Measurements from ENCODE around the gene LIMS1.
A peak's percentile ranks its signal among the peaks of the same experiment; 100 is the strongest.
"Not testable (repeated sequence)": the region's sequence is repeated elsewhere in the genome, so short reads cannot be mapped to it uniquely, and the experiment has no call there.

Gene LIMS1

GRCh38 chr2:108548208-108549003 is 14.1 kb downstream of the LIMS1 start:
- peak overlapping the region; percentile 9 for H3K27ac ChIP-seq (ENCODE audit: low read depth, low read length)
- no peak overlapping the region for H3K4me3 ChIP-seq (ENCODE audit: low read depth in 1 of 5, low read length in 5 of 5)
- H3K36me3 ChIP-seq (ENCODE audit: control insufficient read depth in 5 of 5, insufficient read depth in 5 of 5, low read length in 5 of 5): peaks cover 0 to 3% (median 0%) of the 10 kb centered on the region in 5 donors
- peak overlapping the region in 1 of 5 donors; percentile 10 for H3K9ac ChIP-seq (ENCODE audit: low read length in 5 of 5)
- no peaks in the 10 kb centered on the region for H3K9me3 ChIP-seq (ENCODE audit: control insufficient read depth in 5 of 5, low read length in 5 of 5)
- H3K27me3 ChIP-seq (ENCODE audit: control insufficient read depth in 5 of 5, insufficient read depth in 4 of 5, low read length in 5 of 5): no peaks in the 10 kb centered on the region
- peaks cover 3 to 22% (median 12%) of the 10 kb centered on the region in 5 donors for H3K4me1 ChIP-seq (ENCODE audit: control insufficient read depth in 5 of 5, insufficient read depth in 5 of 5, low read length in 5 of 5)

GRCh38 chr2:108552566-108552965 is 18.3 kb downstream of the LIMS1 start:
- Histone ChIP-seq H3K4me3 (ENCODE audit: low read depth in 1 of 5, low read length in 5 of 5) (no peak overlapping the region), H3K27ac (ENCODE audit: low read depth, low read length) (peak overlapping the region; percentile 77)

GRCh38 chr2:108553209-108553919 is 19.1 kb downstream of the LIMS1 start:
- Histone ChIP-seq H3K4me3 (ENCODE audit: low read depth in 1 of 5, low read length in 5 of 5) (no peak overlapping the region), H3K27ac (ENCODE audit: low read depth, low read length) (peak overlapping the region; percentile 77), H3K9ac (ENCODE audit: low read length in 5 of 5) (peak overlapping the region in 1 of 5 donors; percentile 21), H3K4me1 (ENCODE audit: control insufficient read depth in 5 of 5, insufficient read depth in 5 of 5, low read length in 5 of 5) (peaks cover 6 to 49% (median 43%) of the 10 kb centered on the region in 5 donors), H3K9me3 (ENCODE audit: control insufficient read depth in 5 of 5, low read length in 5 of 5) (no peaks in the 10 kb centered on the region), H3K27me3 (ENCODE audit: control insufficient read depth in 5 of 5, insufficient read depth in 4 of 5, low read length in 5 of 5) (no peaks in the 10 kb centered on the region), H3K36me3 (ENCODE audit: control insufficient read depth in 5 of 5, insufficient read depth in 5 of 5, low read length in 5 of 5) (no peaks in the 10 kb centered on the region)

More at GRCh38 chr2:108552566-108552965, 18.3 kb downstream of the LIMS1 start:
- H3K27me3 ChIP-seq (ENCODE audit: control insufficient read depth in 5 of 5, insufficient read depth in 4 of 5, low read length in 5 of 5): no peaks in the 10 kb centered on the region
- H3K9me3 ChIP-seq (ENCODE audit: control insufficient read depth in 5 of 5, low read length in 5 of 5): no peaks in the 10 kb centered on the region
- H3K9ac ChIP-seq (ENCODE audit: low read length in 5 of 5): no peak overlapping the region
- no peaks in the 10 kb centered on the region for H3K36me3 ChIP-seq (ENCODE audit: control insufficient read depth in 5 of 5, insufficient read depth in 5 of 5, low read length in 5 of 5)
- peaks cover 6 to 51% (median 43%) of the 10 kb centered on the region in 5 donors for H3K4me1 ChIP-seq (ENCODE audit: control insufficient read depth in 5 of 5, insufficient read depth in 5 of 5, low read length in 5 of 5)

DNA sequence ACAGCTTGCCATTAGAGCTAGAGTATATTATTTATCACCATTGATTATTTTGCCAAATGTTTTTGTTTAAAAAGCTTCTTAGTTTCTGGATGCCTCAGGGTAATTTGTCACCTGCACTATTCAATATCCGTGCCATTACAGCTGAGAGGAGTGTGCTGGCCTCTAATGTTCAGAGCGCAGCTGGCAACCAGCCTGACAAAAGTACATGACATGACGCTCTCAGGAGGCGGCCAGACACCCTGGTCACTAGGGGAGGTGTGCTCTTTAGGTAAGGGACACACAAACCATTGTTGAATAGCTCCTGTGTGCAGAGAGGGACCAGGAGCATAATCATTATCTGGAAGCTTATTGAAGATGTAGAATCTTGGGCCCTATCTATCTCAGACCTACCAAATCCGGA is 20.3 kb downstream of the LIMS1 start:
- Histone ChIP-seq H3K9ac (ENCODE audit: low read length in 5 of 5) (no peak overlapping the region), H3K9me3 (ENCODE audit: control insufficient read depth in 5 of 5, low read length in 5 of 5) (no peaks in the 10 kb centered on the region), H3K27me3 (ENCODE audit: control insufficient read depth in 5 of 5, insufficient read depth in 4 of 5, low read length in 5 of 5) (no peaks in the 10 kb centered on the region), H3K4me1 (ENCODE audit: control insufficient read depth in 5 of 5, insufficient read depth in 5 of 5, low read length in 5 of 5) (peaks cover 6 to 44% (median 43%) of the 10 kb centered on the region in 5 donors), H3K27ac (ENCODE audit: low read depth, low read length) (peak overlapping the region; percentile 77), H3K4me3 (ENCODE audit: low read depth in 1 of 5, low read length in 5 of 5) (no peak overlapping the region), H3K36me3 (ENCODE audit: control insufficient read depth in 5 of 5, insufficient read depth in 5 of 5, low read length in 5 of 5) (no peaks in the 10 kb centered on the region)

GRCh38 chr2:108555572-108555971 is 21.3 kb downstream of the LIMS1 start:
- H3K4me3 ChIP-seq (ENCODE audit: low read depth in 1 of 5, low read length in 5 of 5): no peak overlapping the region
- H3K9me3 ChIP-seq (ENCODE audit: control insufficient read depth in 5 of 5, low read length in 5 of 5): no peaks in the 10 kb centered on the region
- H3K27ac ChIP-seq (ENCODE audit: low read depth, low read length): peak overlapping the region; percentile 77
- peaks cover 6 to 52% (median 46%) of the 10 kb centered on the region in 5 donors for H3K4me1 ChIP-seq (ENCODE audit: control insufficient read depth in 5 of 5, insufficient read depth in 5 of 5, low read length in 5 of 5)
- no peak overlapping the region for H3K9ac ChIP-seq (ENCODE audit: low read length in 5 of 5)
- no peaks in the 10 kb centered on the region for H3K36me3 ChIP-seq (ENCODE audit: control insufficient read depth in 5 of 5, insufficient read depth in 5 of 5, low read length in 5 of 5)
- no peaks in the 10 kb centered on the region for H3K27me3 ChIP-seq (ENCODE audit: control insufficient read depth in 5 of 5, insufficient read depth in 4 of 5, low read length in 5 of 5)

DNA sequence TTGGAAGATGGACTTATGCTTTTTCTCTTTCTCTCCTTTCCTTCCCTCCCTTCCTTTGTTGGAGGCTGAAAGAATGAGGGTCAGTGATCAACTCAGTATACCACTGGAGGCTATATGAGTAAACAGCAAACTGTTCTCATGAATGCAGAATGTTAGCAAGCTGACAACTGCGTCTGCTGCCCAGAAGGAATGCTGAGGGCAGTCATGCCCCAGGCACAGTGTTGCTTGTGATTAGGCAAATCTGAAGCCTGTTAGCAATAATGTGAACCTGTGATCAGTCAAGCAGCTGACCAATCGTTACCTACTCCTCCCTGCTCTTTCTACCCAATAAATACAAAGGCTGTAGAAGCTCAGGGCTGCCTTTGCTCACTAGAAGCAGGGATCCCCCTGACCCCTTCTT is 22.3 kb downstream of the LIMS1 start:
- H3K4me3 ChIP-seq (ENCODE audit: low read depth in 1 of 5, low read length in 5 of 5); H3K9me3 ChIP-seq (ENCODE audit: control insufficient read depth in 5 of 5, low read length in 5 of 5); H3K27me3 ChIP-seq (ENCODE audit: control insufficient read depth in 5 of 5, insufficient read depth in 4 of 5, low read length in 5 of 5); H3K36me3 ChIP-seq (ENCODE audit: control insufficient read depth in 5 of 5, insufficient read depth in 5 of 5, low read length in 5 of 5); H3K9ac ChIP-seq (ENCODE audit: low read length in 5 of 5): not testable (repeated sequence)
- H3K27ac ChIP-seq (ENCODE audit: low read depth, low read length): peak overlapping the region; percentile 77
- H3K4me1 ChIP-seq (ENCODE audit: control insufficient read depth in 5 of 5, insufficient read depth in 5 of 5, low read length in 5 of 5): peaks cover 6 to 62% (median 56%) of the 10 kb centered on the region in 5 donors

DNA sequence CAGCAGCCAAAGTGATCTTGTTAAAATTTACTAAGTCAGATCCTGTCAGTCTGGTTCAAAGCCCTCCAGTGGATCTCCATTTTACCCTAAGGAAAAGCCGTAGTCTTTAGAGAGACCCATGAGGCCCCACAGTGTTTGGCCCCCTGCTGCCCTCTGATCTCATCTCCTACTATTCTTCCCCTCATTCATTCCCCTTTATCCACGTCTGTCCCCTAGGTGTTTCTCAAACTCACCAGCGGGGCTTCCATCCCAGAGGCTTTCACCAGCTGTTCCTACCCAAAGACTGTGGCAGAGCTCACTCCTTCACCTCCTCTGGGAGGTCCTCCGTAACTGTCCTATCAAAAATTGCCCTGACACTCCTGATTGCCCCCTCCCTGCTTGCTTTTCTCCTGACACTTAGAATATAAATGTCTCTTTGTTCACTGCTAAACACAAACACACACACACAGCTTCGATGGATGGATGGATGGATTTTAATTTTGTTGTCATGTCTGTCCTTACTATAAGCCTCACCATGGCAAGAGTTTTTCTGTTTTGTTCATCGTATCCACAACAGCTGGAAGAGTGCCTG is 26.1 kb downstream of the LIMS1 start:
- no peaks in the 10 kb centered on the region for H3K9me3 ChIP-seq (ENCODE audit: control insufficient read depth in 5 of 5, low read length in 5 of 5)
- no peak overlapping the region for H3K27ac ChIP-seq (ENCODE audit: low read depth, low read length)
- no peak overlapping the region for H3K9ac ChIP-seq (ENCODE audit: low read length in 5 of 5)
- no peaks in the 10 kb centered on the region for H3K36me3 ChIP-seq (ENCODE audit: control insufficient read depth in 5 of 5, insufficient read depth in 5 of 5, low read length in 5 of 5)
- no peak overlapping the region for H3K4me3 ChIP-seq (ENCODE audit: low read depth in 1 of 5, low read length in 5 of 5)
- H3K4me1 ChIP-seq (ENCODE audit: control insufficient read depth in 5 of 5, insufficient read depth in 5 of 5, low read length in 5 of 5): peaks cover 0 to 55% (median 46%) of the 10 kb centered on the region in 5 donors
- no peaks in the 10 kb centered on the region for H3K27me3 ChIP-seq (ENCODE audit: control insufficient read depth in 5 of 5, insufficient read depth in 4 of 5, low read length in 5 of 5)

GRCh38 chr2:108560895-108561530 is 26.7 kb downstream of the LIMS1 start:
- Histone ChIP-seq H3K27ac (ENCODE audit: low read depth, low read length) (peak overlapping the region; percentile 17), H3K36me3 (ENCODE audit: control insufficient read depth in 5 of 5, insufficient read depth in 5 of 5, low read length in 5 of 5) (no peaks in the 10 kb centered on the region), H3K27me3 (ENCODE audit: control insufficient read depth in 5 of 5, insufficient read depth in 4 of 5, low read length in 5 of 5) (no peaks in the 10 kb centered on the region), H3K4me1 (ENCODE audit: control insufficient read depth in 5 of 5, insufficient read depth in 5 of 5, low read length in 5 of 5) (peaks cover 2 to 57% (median 48%) of the 10 kb centered on the region in 5 donors), H3K4me3 (ENCODE audit: low read depth in 1 of 5, low read length in 5 of 5) (no peak overlapping the region), H3K9ac (ENCODE audit: low read length in 5 of 5) (no peak overlapping the region), H3K9me3 (ENCODE audit: control insufficient read depth in 5 of 5, low read length in 5 of 5) (no peaks in the 10 kb centered on the region)

DNA sequence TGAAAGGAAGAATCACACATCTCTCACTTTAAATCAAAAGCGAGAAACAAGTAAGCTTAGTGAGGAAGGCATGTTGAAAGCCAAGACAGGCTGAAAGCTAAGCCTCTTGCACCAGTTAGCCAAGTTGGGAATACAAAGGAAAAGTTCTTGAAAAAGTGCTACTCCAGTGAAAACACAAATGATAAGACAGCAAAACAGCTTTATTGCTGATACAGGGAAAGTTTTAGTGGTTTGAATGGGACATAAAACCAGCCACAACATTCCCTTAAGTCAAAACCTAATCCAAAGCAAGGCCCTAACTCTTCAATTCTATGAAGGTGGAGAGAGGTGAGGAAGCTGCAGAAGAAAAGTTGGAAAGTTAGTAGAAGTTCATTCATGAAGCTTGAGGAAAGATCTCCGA is 28.0 kb downstream of the LIMS1 start:
- Histone ChIP-seq H3K27ac (ENCODE audit: low read depth, low read length) (peak overlapping the region; percentile 32), H3K9ac (ENCODE audit: low read length in 5 of 5) (no peak overlapping the region), H3K4me1 (ENCODE audit: control insufficient read depth in 5 of 5, insufficient read depth in 5 of 5, low read length in 5 of 5) (peaks cover 3 to 55% (median 46%) of the 10 kb centered on the region in 5 donors), H3K9me3 (ENCODE audit: control insufficient read depth in 5 of 5, low read length in 5 of 5) (no peaks in the 10 kb centered on the region), H3K4me3 (ENCODE audit: low read depth in 1 of 5, low read length in 5 of 5) (no peak overlapping the region), H3K36me3 (ENCODE audit: control insufficient read depth in 5 of 5, insufficient read depth in 5 of 5, low read length in 5 of 5) (no peaks in the 10 kb centered on the region), H3K27me3 (ENCODE audit: control insufficient read depth in 5 of 5, insufficient read depth in 4 of 5, low read length in 5 of 5) (no peaks in the 10 kb centered on the region)

All from subcutaneous abdominal adipose tissue (tissue), 5 donors.